Esophagus muscularis mucosa (tissue), 4 donors: ENCODE data around the gene SENP8. TPM values are rescaled to one million over a fixed set of nuclear protein-coding genes. Genes with fewer than 3 reads are reported as not detected.
"Not testable (repeated sequence)": the region's sequence is repeated elsewhere in the genome, so short reads cannot be mapped to it uniquely, and the experiment has no call there.

Source experiments
- DNase-seq: peaks from one replicate; pipeline ENCODE4 v3.0.0-alpha.2; 2017; ENCODE audit errors: extremely low spot score
- H3K27ac ChIP-seq, 4 donors: fragments of 200-600 bp; sonication (generic); replicated peaks in 1 of 4; 1 replicate in 3 of 4; 2 replicates in 1 of 4; pipeline ENCODE4 v1.5.1; 2016 to 2019; ENCODE audit warnings: mild to moderate bottlenecking in 1 of 4
- H3K27me3 ChIP-seq, 4 donors: fragments of 200-600 bp; sonication (generic); one replicate each; pipeline versions ENCODE4 v1.5.1 to v1.6.0; 2016 to 2019
- H3K36me3 ChIP-seq, 4 donors: fragments of 200-600 bp; sonication (generic); one replicate each; pipeline ENCODE4 v1.5.1; 2016 to 2019
- H3K4me1 ChIP-seq, 4 donors: fragments of 200-600 bp; sonication (generic); one replicate each; pipeline ENCODE4 v1.5.1; 2016 to 2019
- H3K4me3 ChIP-seq, 4 donors: fragments of 200-600 bp; sonication (generic); 1 replicate in 2 of 4; 2 replicates in 2 of 4; pipeline ENCODE4 v1.5.1; 2016 to 2019; ENCODE audit warnings: mild to moderate bottlenecking in 4 of 4, moderate library complexity in 1 of 4
- H3K9me3 ChIP-seq, 4 donors: fragments of 200-600 bp; sonication (generic); 1 replicate in 3 of 4; 2 replicates in 1 of 4; pipeline ENCODE4 v1.5.1; 2016 to 2019
- CTCF ChIP-seq, 3 experiments: fragments of 200-600 bp in 2 of 3; fragments of 450-650 bp in 1 of 3; sonication (generic) in 2 of 3; IDR thresholded peaks; one replicate each; pipeline ENCODE4 v1.5.1; 2017 to 2019; ENCODE audit warnings: antibody characterized with exemption in 3 of 3, mild to moderate bottlenecking in 2 of 3, moderate library complexity in 1 of 3
- EP300 ChIP-seq: sonication (generic); formaldehyde crosslinking; IDR thresholded peaks from one replicate; pipeline ENCODE4 v1.6.1; 2017; ENCODE audit warnings: antibody characterized with exemption
- POLR2A ChIP-seq: fragments of 450-650 bp; IDR thresholded peaks from one replicate; pipeline ENCODE4 v1.6.1; 2017; ENCODE audit warnings: antibody characterized with exemption, moderate library complexity, mild to moderate bottlenecking, low read depth
- POLR2AphosphoS5 ChIP-seq, 2 donors: sonication (generic); formaldehyde crosslinking; IDR thresholded peaks; one replicate each; pipeline ENCODE4 v1.6.1; 2017; ENCODE audit warnings: antibody characterized with exemption in 2 of 2
- WGBS: methylation state at CpG from one replicate; pipeline ENCODE4 v1.1.5; 2018; 5-methylcytosine and 5-hydroxymethylcytosine counted together
- intact Hi-C: fragments of 100-400 bp; cut with DNase I; formaldehyde crosslinking; loops from one replicate; pipeline ENCODE4 v1.15.1; 2023
- total RNA-seq, 4 donors: library from RNA; depleted of rRNA; stranded (reverse); fragments of >200 nt; gene quantifications; one replicate each; pipeline versions ENCODE4 v1.1.0 to v1.2.1, GENCODE V29; 2016

SENP8 gene
- 1 to 10 TPM; 1.7 to 2.4 (median 2.0) TPM for total RNA-seq

GRCh38 chr15:72118017-72118978, at the start of gene SENP8, which contains the start of gene MYO9A:
SENP8 (plus strand) TSS chr15:72118403; CDS start chr15:72139624, 21,221 bp downstream.
MYO9A (minus strand) TSS chr15:72118150; CDS start chr15:72046563, 71,587 bp downstream.
- whole genome bisulfite sequencing = under 1% methylated on average over 50 of the region's 69 CpGs
- Histone ChIP-seq H3K27me3 (no peaks in the 10 kb centered on the region), H3K4me3 (peak within 1 kb of the TSS; percentile 74 to 96 (median 87)), H3K36me3 (no peaks in the 10 kb centered on the region), H3K4me1 (peaks cover 35 to 47% (median 46%) of the 10 kb centered on the region in 4 donors), H3K9me3 (no peaks in the 10 kb centered on the region), H3K27ac (peak within 1 kb of the TSS; percentile 92 to 97 (median 96))
- intact Hi-C loops = loop anchor here (5.0 kb wide), 1 partner anchor 81 kb away; no protein-coding TSS in a partner anchor
- DNase-seq = peak; percentile 100
- TF ChIP-seq CTCF (IDR thresholded peaks at IDR 0.05) (peak; percentile 10 to 26 (median 14)), EP300 (no peak), POLR2A (no peak), POLR2AphosphoS5 (IDR thresholded peaks at IDR 0.05) (peak; percentile 79 to 95)

DNA sequence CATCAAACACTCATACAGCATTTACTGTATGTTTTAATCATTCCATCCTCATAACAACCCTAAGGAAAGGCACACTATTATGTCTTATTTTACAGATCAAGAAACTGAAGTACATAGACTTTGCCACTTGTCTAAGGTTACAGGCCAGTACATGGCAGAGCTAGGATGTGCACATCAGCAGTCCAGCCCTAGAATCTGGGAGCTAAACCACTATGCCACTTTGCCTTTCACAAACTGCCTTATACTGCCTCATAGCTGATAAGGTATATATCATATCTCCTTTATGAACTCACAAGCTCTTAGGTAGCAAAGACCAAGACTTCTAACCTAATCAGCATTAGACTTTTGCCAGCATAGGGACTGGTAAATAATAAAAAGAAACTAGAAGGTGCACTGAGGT, 49.3 kb upstream of the SENP8 start:
- Histone ChIP-seq H3K4me3 (no peak overlapping the region), H3K4me1 (peaks cover 0 to 15% (median 8%) of the 10 kb centered on the region in 4 donors), H3K9me3 (no peaks in the 10 kb centered on the region), H3K36me3 (no peaks in the 10 kb centered on the region), H3K27me3 (no peaks in the 10 kb centered on the region), H3K27ac (no peak overlapping the region)
- intact Hi-C loops = no loop called here
- no peak for TF ChIP-seq POLR2AphosphoS5 (IDR thresholded peaks at IDR 0.05)
- TF ChIP-seq EP300 = no peak
- TF ChIP-seq POLR2A = no peak
- TF ChIP-seq CTCF (IDR thresholded peaks at IDR 0.05) = no peak
- no peak for DNase-seq

- DNase-seq = no peak
- Histone ChIP-seq H3K4me1 (peaks cover 4 to 28% (median 20%) of the 10 kb centered on the region in 4 donors), H3K36me3 (no peaks in the 10 kb centered on the region), H3K27ac (no peak overlapping the region), H3K4me3 (no peak overlapping the region), H3K27me3 (no peaks in the 10 kb centered on the region), H3K9me3 (no peaks in the 10 kb centered on the region)
- WGBS = 71% methylated on average over 1 of the region's 1 CpG
- intact Hi-C loops = no loop called here
- TF ChIP-seq POLR2AphosphoS5 (IDR thresholded peaks at IDR 0.05) = no peak
- TF ChIP-seq EP300 = no peak
- TF ChIP-seq POLR2A = no peak
- no peak for TF ChIP-seq CTCF (IDR thresholded peaks at IDR 0.05)
These were observed 47.3 kb upstream of the SENP8 start for GRCh38 chr15:72070817-72071447.

- H3K4me3 ChIP-seq, H3K27me3 ChIP-seq, DNase-seq, intact Hi-C loops, H3K36me3 ChIP-seq, H3K27ac ChIP-seq, H3K9me3 ChIP-seq: not testable (repeated sequence)
- 85% methylated on average over 8 of the region's 8 CpGs for WGBS
- H3K4me1 ChIP-seq = peaks cover 4 to 28% (median 20%) of the 10 kb centered on the region in 4 donors
These were observed 46.8 kb upstream of the SENP8 start for GRCh38 chr15:72071448-72071825.
